Ishikawa (cell line): Measurements from ENCODE around the gene SAPCD2.

Experiments used
- CEBPB ChIP-seq: IDR thresholded peaks from 2 replicates; pipeline ENCODE4 v1.6.1; 2012
- CREB1 ChIP-seq: IDR thresholded peaks from 2 replicates; pipeline ENCODE4 v1.6.1; 2012; ENCODE audit warnings: low read depth
- EP300 ChIP-seq: IDR thresholded peaks from 2 replicates; pipeline ENCODE4 v1.6.1; 2012; ENCODE audit warnings: borderline replicate concordance
- FOXM1 ChIP-seq: IDR thresholded peaks from 2 replicates; pipeline ENCODE4 v1.6.1; 2012; ENCODE audit warnings: low read depth, borderline replicate concordance
- TAF1 ChIP-seq: IDR thresholded peaks from 2 replicates; pipeline ENCODE4 v1.6.1; 2012; ENCODE audit warnings: low read depth, mild to moderate bottlenecking
- USF1 ChIP-seq: IDR thresholded peaks from 2 replicates; pipeline ENCODE4 v1.6.1; 2012
- YY1 ChIP-seq: IDR thresholded peaks from 2 replicates; pipeline ENCODE4 v1.6.1; 2012; ENCODE audit warnings: low read depth
- ZBTB7A ChIP-seq: IDR thresholded peaks from 2 replicates; pipeline ENCODE4 v1.6.1; 2012; ENCODE audit warnings: low read depth

GRCh38 chr9:137082222-137082924, 12.0 kb upstream of the SAPCD2 start:
- TF ChIP-seq EP300, result no peak
- TF ChIP-seq CEBPB, result no peak
- TF ChIP-seq USF1, result no peak
- TF ChIP-seq FOXM1, result no peak
- no peak for TF ChIP-seq CREB1
- TF ChIP-seq YY1, result no peak
- no peak for TF ChIP-seq ZBTB7A
- no peak for TF ChIP-seq TAF1
